Renal pelvis (tissue), 4 donors: ENCODE measurements around the gene FMN1. TPM values are rescaled to one million over a fixed set of nuclear protein-coding genes. Genes with fewer than 3 reads are reported as not detected.

Experiments
- DNase-seq: peaks from one replicate; pipeline ENCODE4 v3.0.0-alpha.2; 2013
- polyA plus RNA-seq, 3 donors: library from polyadenylated mRNA; unstranded; fragments of 120-200 nt; gene quantifications; one replicate each; pipeline ENCODE4 v1.2.1, GENCODE V29; 2013; ENCODE audit not compliant: insufficient read length in 3 of 3

Gene FMN1
- polyA plus RNA-seq, 3 donors = 15.1 to 24.2 (median 19.5) TPM

DNA sequence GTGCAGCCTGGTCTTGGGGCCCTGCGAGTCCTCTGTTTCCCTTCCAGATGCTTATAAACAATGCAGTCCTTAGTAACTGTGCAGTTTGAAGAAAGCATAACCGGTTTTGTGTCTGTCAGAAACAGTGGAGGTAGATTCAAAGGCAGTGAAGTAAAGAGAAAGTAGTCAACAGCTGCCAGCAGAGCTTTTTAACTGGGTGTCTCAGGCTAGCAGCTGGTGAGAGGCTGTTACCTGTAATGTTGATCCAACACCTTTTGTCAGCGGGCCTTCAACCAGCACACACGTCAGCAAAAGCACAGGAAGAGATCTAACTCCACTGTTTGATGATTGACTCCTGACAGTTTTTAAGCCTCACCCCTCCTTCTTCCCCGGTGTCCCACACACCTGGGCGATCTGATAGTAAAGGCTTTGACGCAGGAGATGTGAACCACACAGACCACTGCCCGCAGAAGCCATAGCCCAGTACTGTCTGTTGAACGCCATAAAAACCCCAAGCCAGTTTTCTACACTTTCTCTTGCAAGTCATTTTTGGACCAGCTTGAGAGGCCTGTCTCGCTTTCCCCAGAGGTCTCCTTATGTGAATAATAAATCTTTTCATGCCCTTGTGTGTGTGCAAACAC lies 178.0 kb downstream of the FMN1 start:
- no peak for DNase-seq

- DNase-seq = no peak
Observed at GRCh38 chr15:33014586-33014985, 179.9 kb downstream of the FMN1 start.

GRCh38 chr15:33013827-33014445 lies 180.6 kb downstream of the FMN1 start:
- DNase-seq = no peak

DNA sequence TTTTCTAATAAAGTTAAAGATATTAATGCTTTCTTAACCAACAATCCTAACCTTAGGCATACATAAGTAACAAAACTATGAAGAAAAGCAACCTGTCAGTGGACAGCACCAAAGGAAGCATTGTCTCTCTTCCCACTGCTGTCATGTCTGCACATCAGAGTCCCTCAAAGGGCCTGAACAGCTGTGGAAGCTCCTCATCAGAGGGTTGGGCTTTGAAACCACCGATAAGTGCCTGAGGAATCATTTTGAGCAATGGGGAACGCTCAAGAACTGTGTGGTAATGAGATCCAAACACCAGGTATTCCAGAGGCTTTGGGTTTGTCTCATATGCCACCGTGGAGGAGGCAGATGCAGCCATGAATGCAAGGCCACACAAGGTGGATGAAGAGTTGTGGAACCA lies 182.5 kb downstream of the FMN1 start:
- DNase-seq = no peak

GRCh38 chr15:33009603-33010002 lies 184.9 kb downstream of the FMN1 start:
- DNase-seq = no peak

DNA sequence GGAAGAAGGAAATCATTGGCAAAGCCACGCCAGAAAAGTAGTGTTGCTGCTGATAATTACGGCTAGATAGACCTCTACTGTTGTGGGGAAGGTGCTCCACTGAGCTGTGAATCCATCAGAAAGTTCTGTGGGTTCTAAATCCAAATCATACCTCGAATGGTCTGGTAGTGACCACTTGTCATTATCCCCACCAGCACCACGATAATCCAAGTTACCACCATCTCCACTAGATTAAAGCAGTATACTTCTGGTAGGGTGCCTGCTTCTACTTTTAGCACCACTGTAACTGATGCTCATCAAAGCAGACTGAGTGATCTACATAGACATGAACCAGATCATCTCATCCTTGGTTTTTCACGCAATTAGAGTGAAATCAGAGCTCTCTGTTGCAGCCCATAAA lies 185.5 kb downstream of the FMN1 start:
- no peak for DNase-seq

GRCh38 chr15:33008284-33008995 lies 186.1 kb downstream of the FMN1 start:
- no peak for DNase-seq

DNA sequence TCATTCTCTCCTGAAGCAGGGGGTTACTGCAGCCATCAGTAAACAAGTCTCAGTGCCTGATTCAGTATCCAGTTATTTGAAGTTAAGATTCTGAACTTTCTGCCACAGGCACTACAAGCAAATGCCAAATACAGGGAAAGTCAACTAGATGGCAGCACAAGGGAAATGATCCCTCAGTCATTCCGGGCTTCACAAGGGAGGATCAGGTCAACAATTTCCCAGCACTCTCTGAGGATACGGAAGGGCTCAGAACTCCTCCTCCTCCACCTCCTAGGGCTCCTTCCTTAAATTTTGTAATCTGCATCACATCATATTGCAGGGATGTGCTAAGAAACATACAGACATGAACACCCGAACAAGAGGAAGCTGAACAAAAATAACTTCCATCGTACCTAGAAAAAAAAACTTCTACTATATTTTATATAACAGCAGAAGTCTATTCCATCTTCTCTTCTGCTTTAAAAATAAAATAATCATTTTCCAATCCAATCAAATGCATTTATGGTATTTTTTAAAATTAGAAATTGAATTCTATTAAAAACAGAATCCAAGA lies 187.1 kb downstream of the FMN1 start:
- DNase-seq = no peak

DNA sequence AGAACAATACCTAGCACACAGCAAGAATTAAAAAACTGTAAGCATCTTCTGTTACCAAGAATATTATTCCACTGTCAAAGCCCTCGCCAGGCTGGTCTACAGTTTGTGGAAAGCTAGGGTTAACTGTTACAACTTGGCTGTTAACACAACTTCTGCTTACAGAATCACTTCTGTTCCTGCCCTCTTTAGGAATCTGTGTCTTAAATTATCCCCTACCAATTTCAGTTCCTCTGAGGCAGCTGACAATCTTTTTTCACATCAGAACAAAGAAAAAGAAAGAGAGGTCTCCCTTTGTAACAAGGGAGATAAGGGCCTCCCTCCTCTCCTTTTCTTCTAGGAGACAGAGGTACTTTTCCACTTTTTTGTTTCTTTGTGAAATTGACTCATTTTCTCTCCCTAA lies 188.9 kb downstream of the FMN1 start:
- no peak for DNase-seq

DNA sequence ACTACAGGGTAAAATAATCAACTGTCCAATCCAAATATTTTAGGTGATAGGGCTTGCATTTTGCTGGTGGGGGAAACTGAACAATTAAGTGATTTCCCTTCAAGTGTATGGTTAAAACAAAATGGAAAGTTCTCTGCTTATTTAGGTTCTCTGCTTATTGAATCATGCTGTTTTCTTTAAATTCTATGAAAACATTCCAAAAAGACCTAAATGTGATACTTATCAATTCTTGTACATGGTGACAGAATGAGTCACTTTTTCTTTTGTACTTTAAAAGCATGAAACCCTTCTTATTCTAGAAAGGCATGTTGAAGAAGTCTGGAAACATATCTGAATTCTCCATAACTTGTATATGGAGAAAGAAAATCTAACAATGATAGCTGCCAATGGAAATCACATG lies 192.6 kb downstream of the FMN1 start:
- no peak for DNase-seq

DNA sequence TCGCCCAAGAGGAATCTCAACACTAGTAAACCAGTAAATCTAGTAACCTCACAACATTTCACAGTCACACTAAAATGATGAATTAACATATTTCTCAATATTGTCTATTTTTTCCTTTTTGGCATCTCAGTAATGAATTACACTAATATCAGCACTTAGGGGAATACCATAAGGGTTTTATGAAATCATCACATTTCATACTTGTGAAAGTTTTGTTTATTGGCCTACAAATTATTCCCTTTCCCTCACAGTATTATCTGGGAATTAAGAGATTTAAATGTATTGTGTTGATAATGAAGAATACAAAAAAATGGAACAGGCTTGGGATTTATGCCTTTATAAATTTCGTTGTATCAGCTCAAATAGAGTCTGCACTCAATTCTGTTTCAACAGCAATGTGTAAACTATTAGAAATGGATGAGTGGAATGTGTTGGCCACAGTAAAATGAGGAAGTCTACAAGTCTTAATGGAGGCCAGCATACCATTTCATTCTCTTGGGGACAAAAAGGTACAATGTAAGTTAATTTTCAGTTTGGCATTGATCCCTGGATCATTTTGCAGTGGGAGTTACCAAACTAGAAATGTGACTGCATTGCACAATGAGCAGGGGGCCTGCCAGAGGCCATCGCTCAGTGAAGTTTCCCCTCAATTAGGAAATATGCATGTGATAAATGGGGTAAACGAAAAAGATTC lies 195.4 kb downstream of the FMN1 start:
- DNase-seq = no peak

GRCh38 chr15:32998182-32998581 lies 196.3 kb downstream of the FMN1 start:
- no peak for DNase-seq

- no peak for DNase-seq
Observed at GRCh38 chr15:32994810-32995424, 199.6 kb downstream of the FMN1 start.

- DNase-seq = no peak
Observed at GRCh38 chr15:32993285-32993684, 201.2 kb downstream of the FMN1 start.

DNA sequence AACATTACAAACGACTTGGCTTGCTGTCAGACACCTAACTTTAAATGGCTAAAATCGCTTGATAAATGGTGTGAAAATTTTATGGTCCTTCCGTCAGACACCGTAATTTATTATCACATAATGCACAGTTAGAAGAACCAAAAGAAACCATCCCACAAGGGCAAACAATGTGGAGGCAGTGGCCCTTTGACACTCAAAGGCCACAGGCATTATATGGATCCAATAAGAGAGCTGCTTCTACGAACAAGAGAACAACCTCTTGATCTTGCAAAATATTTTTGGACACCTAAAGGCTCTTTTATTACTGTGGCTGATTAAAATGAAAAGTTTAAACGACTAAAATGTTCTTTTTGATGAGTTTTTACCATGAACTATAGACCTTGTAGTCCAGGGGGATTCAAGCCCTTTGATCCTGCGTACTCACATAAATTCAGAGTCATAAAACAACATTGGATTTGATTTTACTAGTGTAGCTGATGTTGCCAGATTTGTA lies 202.8 kb downstream of the FMN1 start:
- DNase-seq = peak; percentile 73

DNA sequence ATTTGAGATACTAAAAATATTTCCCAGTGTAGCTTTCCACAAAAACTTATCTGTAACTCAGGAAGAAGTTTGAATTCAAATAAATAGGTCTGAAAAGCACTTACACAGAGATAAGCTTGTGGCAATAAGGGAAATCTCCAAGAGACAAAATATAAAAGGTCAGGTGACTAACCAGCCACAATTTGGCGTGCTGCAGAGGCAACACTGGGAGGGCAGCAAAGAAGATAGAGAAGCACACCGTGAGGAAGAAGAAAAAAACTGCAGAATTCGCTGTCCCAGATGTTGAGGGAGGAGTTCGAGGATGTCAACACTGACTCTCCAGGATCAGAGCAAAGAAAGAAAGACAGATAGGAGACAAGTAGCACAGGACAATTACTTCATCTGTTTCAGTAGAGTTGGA lies 204.4 kb downstream of the FMN1 start:
- no peak for DNase-seq

DNA sequence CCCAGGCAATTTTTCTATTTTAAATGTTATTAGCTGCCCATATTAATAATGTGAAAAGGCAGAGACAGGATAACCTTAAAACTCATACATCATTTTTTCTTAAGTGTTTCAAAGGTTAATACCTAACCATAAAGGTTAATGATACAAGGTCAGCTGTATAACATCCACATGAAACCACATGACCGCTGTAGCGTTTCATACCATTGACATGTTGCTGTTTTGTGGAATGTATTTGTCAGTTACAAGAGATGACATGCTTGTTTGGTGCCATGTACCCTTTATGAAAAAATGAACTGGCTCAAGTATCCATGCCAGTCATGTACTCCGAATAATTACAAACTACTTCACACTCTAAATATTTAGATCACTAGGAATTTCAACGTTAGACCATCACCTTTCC lies 207.4 kb downstream of the FMN1 start:
- no peak for DNase-seq

DNA sequence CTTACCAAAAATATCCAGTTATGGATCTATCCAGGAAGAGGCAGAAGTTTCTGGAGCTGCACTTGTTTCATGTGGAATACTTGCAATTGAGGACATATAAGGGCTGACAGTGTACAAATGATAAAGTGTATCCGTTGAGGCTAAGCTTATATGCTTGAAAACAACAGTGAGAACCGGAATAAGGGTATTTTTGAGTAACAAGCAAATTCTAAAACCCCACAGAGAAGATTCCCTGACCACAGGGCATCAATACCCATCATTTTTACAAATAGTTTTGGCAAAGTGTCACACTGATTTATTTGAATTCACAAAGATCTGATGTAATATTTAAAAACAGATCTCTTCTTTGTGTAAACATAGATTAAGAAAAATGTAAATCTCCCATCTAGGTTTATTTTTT lies 208.4 kb downstream of the FMN1 start:
- no peak for DNase-seq

GRCh38 chr15:32983679-32984078 lies 210.8 kb downstream of the FMN1 start:
- no peak for DNase-seq

GRCh38 chr15:32982001-32982400 lies 212.5 kb downstream of the FMN1 start:
- DNase-seq = no peak

DNA sequence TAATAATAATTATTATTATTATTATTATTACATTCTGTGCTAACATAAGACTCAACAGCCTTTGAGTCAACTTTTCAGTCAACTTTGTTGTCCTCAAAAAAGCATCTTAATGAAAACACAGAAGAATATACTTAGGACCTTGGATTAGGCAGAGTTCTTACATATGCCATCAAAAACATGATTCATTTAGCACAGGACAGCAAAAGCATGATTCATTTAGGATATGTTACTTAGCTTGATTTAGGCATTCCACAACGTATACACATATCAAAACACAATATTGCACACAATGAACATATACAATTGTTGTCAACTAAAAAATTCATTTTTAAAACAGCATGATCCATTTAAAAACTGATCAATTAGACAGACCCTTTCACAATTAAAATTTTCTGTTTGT lies 213.0 kb downstream of the FMN1 start:
- no peak for DNase-seq

GRCh38 chr15:32979710-32980109 lies 214.8 kb downstream of the FMN1 start:
- peak; percentile 36 for DNase-seq
